IMR-90 (cell line): ENCODE data around the gene HERC6. TPM values are rescaled to one million over a fixed set of nuclear protein-coding genes. Genes with fewer than 3 reads are reported as not detected.

Source experiments
- ATAC-seq: fragments of 200-7000 bp; cut with Tn5 transposase; 2 replicates; pipeline ENCODE4 v1.9.1; 2020; ENCODE audit warnings: low read depth, mild to moderate bottlenecking, moderate library complexity
- BruUV-seq: library from RNA; stranded (reverse); fragments of 400-500 nt; replicated peaks from 2 replicates; lab custom pipeline; 2021; lab: Mats Ljungman, UMichigan
- CTCF ChIA-PET: fragments of 300-600 bp; formaldehyde crosslinking; extraction: SDS; loops from one replicate; lab custom pipeline; 2021; ENCODE audit warnings: antibody characterized with exemption; lab: Yijun Ruan, JAX
- POLR2A ChIA-PET: fragments of 300-600 bp; sonication (Branson Sonifier 250); formaldehyde crosslinking; loops from one replicate; lab custom pipeline; 2022; ENCODE audit warnings: antibody characterized with exemption; ENCODE audit not compliant: unreplicated experiment; lab: Charles Lee
- DNase-seq: peaks from one replicate; pipeline ENCODE4 v3.0.0; 2013
- H2AFZ ChIP-seq: replicated peaks from 2 replicates; pipeline ENCODE3; 2013; ENCODE audit warnings: low read length, mild to moderate bottlenecking; ENCODE audit not compliant: poor library complexity
- H2AK5ac ChIP-seq: 2 replicates; pipeline ENCODE4 v1.6.1; 2013; ENCODE audit warnings: low read depth, low read length, inconsistent platforms
- H2AK9ac ChIP-seq: replicated peaks from 2 replicates; pipeline ENCODE3; 2013; ENCODE audit warnings: mild to moderate bottlenecking, low read depth, low read length, moderate library complexity; ENCODE audit not compliant: poor library complexity
- H2BK120ac ChIP-seq: 2 replicates; pipeline ENCODE4 v1.6.1; 2013; ENCODE audit warnings: low read depth, low read length, inconsistent platforms
- H2BK15ac ChIP-seq: 3 replicates; pipeline ENCODE4 v1.6.1; 2013; ENCODE audit warnings: low read depth, low read length, inconsistent platforms
- H2BK20ac ChIP-seq: 2 replicates; pipeline ENCODE4 v1.6.1; 2013; ENCODE audit warnings: low read depth, mild to moderate bottlenecking, inconsistent platforms, low read length, moderate library complexity
- H2BK5ac ChIP-seq: 2 replicates; pipeline ENCODE4 v1.6.1; 2013; ENCODE audit warnings: mild to moderate bottlenecking, low read depth, low read length, inconsistent platforms; ENCODE audit not compliant: poor library complexity, severe bottlenecking
- H3K14ac ChIP-seq: replicated peaks from 2 replicates; pipeline ENCODE4 v1.6.1; 2013; ENCODE audit warnings: low read depth, low read length, inconsistent platforms
- H3K18ac ChIP-seq: 2 replicates; pipeline ENCODE4 v1.6.1; 2013; ENCODE audit warnings: low read depth, low read length, control low read depth
- H3K23ac ChIP-seq: 2 replicates; pipeline ENCODE4 v1.6.1; 2013; ENCODE audit warnings: low read depth, low read length, inconsistent platforms
- H3K27ac ChIP-seq: 2 replicates; pipeline ENCODE4 v1.5.1; 2013; ENCODE audit warnings: mild to moderate bottlenecking, control low read depth, low read length; ENCODE audit not compliant: insufficient read depth
- H3K27me3 ChIP-seq: 2 replicates; pipeline ENCODE4 v1.6.1; 2013; ENCODE audit warnings: low read length; ENCODE audit not compliant: control insufficient read depth, insufficient read depth
- H3K36me3 ChIP-seq: 2 replicates; pipeline ENCODE4 v1.6.1; 2013; ENCODE audit warnings: low read length, mixed read lengths; ENCODE audit not compliant: control insufficient read depth, insufficient read depth
- H3K4ac ChIP-seq: 2 replicates; pipeline ENCODE4 v1.6.1; 2013; ENCODE audit warnings: low read depth, low read length, inconsistent platforms
- H3K4me1 ChIP-seq: 2 replicates; pipeline ENCODE4 v1.6.1; 2013; ENCODE audit warnings: low read length, mixed read lengths; ENCODE audit not compliant: control insufficient read depth, insufficient read depth
- H3K4me2 ChIP-seq: 2 replicates; pipeline ENCODE4 v1.6.1; 2013; ENCODE audit warnings: low read depth, mild to moderate bottlenecking, control low read depth, low read length, moderate library complexity
- H3K4me3 ChIP-seq: 2 replicates; pipeline ENCODE4 v1.5.1; 2013; ENCODE audit warnings: low read depth, mild to moderate bottlenecking, control low read depth, low read length, moderate library complexity; ENCODE audit not compliant: insufficient read depth
- H3K56ac ChIP-seq: 2 replicates; pipeline ENCODE4 v1.6.1; 2013; ENCODE audit warnings: low read length, inconsistent platforms; ENCODE audit not compliant: insufficient read depth; ENCODE audit errors: extremely low read depth
- H3K79me1 ChIP-seq, 2 experiments: 2 replicates each; pipeline ENCODE4 v1.6.1; 2013; ENCODE audit warnings: low read length in 2 of 2, inconsistent platforms in 1 of 2, low read depth in 1 of 2
- H3K9ac ChIP-seq: 2 replicates; pipeline ENCODE4 v1.6.1; 2013; ENCODE audit warnings: low read depth, low read length, control low read depth
- H3K9me1 ChIP-seq: 2 replicates; pipeline ENCODE4 v1.6.1; 2013; ENCODE audit warnings: low read length, inconsistent platforms; ENCODE audit not compliant: insufficient read depth
- H3K9me3 ChIP-seq: 2 replicates; pipeline ENCODE4 v1.6.1; 2013; ENCODE audit warnings: low read length; ENCODE audit not compliant: control insufficient read depth, insufficient read depth
- H4K20me1 ChIP-seq: 2 replicates; pipeline ENCODE4 v1.6.1; 2013; ENCODE audit warnings: low read length, inconsistent platforms; ENCODE audit not compliant: insufficient read depth
- H4K5ac ChIP-seq: 2 replicates; pipeline ENCODE4 v1.6.1; 2013; ENCODE audit warnings: mild to moderate bottlenecking, low read depth, low read length, control low read depth
- H4K8ac ChIP-seq, 2 experiments: 2 replicates each; pipeline ENCODE4 v1.6.1; 2013; ENCODE audit warnings: low read depth in 2 of 2, low read length in 2 of 2, control low read depth in 1 of 2, inconsistent platforms in 1 of 2
- H4K91ac ChIP-seq: 2 replicates; pipeline ENCODE4 v1.6.1; 2013; ENCODE audit warnings: low read depth, low read length, inconsistent platforms; ENCODE audit not compliant: insufficient read depth
- BHLHE40 ChIP-seq: fragments of 150-350 bp; IDR thresholded peaks from 2 replicates; pipeline ENCODE4 v1.6.1; 2016; ENCODE audit warnings: mild to moderate bottlenecking, low read depth, low read length
- CEBPB ChIP-seq: IDR thresholded peaks from 2 replicates; pipeline ENCODE4 v1.6.1; 2012; ENCODE audit warnings: low read depth, low read length, improper control_type of control experiment
- ELK1 ChIP-seq: fragments of 150-350 bp; IDR thresholded peaks from 2 replicates; pipeline ENCODE4 v1.6.1; 2016; ENCODE audit warnings: low read depth, mild to moderate bottlenecking, low read length, moderate library complexity, borderline replicate concordance
- FOS ChIP-seq: fragments of 150-350 bp; IDR thresholded peaks from 2 replicates; pipeline ENCODE4 v1.6.1; 2016; ENCODE audit warnings: low read depth, low read length
- MAFK ChIP-seq: IDR thresholded peaks from 2 replicates; pipeline ENCODE4 v1.6.1; 2012; ENCODE audit warnings: low read depth, low read length, improper control_type of control experiment
- MXI1 ChIP-seq: IDR thresholded peaks from 2 replicates; pipeline ENCODE4 v1.6.1; 2012; ENCODE audit warnings: low read depth, mild to moderate bottlenecking, low read length, moderate library complexity, borderline replicate concordance
- POLR2A ChIP-seq: IDR thresholded peaks from 2 replicates; pipeline ENCODE4 v1.6.1; 2012; ENCODE audit warnings: mild to moderate bottlenecking, low read depth, low read length
- RAD21 ChIP-seq: IDR thresholded peaks from 2 replicates; pipeline ENCODE4 v1.6.1; 2012; ENCODE audit warnings: low read length, improper control_type of control experiment
- RCOR1 ChIP-seq: IDR thresholded peaks from 2 replicates; pipeline ENCODE4 v1.6.1; 2012; ENCODE audit warnings: mild to moderate bottlenecking, low read length, improper control_type of control experiment; ENCODE audit not compliant: insufficient replicate concordance
- SMC3 ChIP-seq: fragments of 150-350 bp; IDR thresholded peaks from 2 replicates; pipeline ENCODE4 v1.6.1; 2016; ENCODE audit warnings: low read depth, mild to moderate bottlenecking, antibody characterized with exemption, low read length, moderate library complexity
- WGBS, 2 experiments: methylation state at CpG; one replicate each; pipeline versions ENCODE4 v1.1.5 to v1.1.7; 2013; ENCODE audit warnings: missing lambda C conversion rate in 2 of 2; ENCODE audit not compliant: insufficient read length in 1 of 2; ENCODE audit errors: extremely low coverage in 2 of 2; 5-methylcytosine and 5-hydroxymethylcytosine counted together
- dilution Hi-C: fragments of 300-500 bp; cut with HindIII; formaldehyde crosslinking; loops from one replicate; pipeline ENCODE4 v1.14.3; 2018; ENCODE audit warnings: low sequenced_read_pairs; ENCODE audit not compliant: unreplicated experiment
- in situ Hi-C: fragments of 300-500 bp; cut with MboI; formaldehyde crosslinking; loops from 3 replicates; pipeline ENCODE4 v1.14.3; 2019; ENCODE audit warnings: low sequenced_read_pairs, inconsistent platforms, mixed read lengths
- intact Hi-C: fragments of 100-400 bp; cut with micrococcal nuclease; formaldehyde crosslinking; loops from 2 replicates; pipeline ENCODE4 v1.10.0; 2022
- polyA plus RNA-seq, 3 experiments: library from polyadenylated mRNA; depleted of rRNA; stranded (reverse); fragments of >200 nt; gene quantifications; 2 replicates each; pipeline ENCODE4 v1.2.3, GENCODE V29; 2012; ENCODE audit warnings: low replicate concordance in 1 of 3
- total RNA-seq: library from RNA; depleted of rRNA; stranded (reverse); fragments of >200 nt; gene quantifications from 2 replicates; pipeline ENCODE4 v1.2.3, GENCODE V29; 2012
- TF ChIP-seq, protein P1 (sequence below): fragments of 150-350 bp; IDR thresholded peaks from 2 replicates; pipeline ENCODE4 v1.6.1; 2017; ENCODE audit warnings: mild to moderate bottlenecking, antibody characterized with exemption, low read length, low read depth

The HERC6 gene
- total and polyA plus RNA-seq, 2 of the 4 experiments (the other 2 are of a cell fraction) = 0.53 to 1.6 TPM

DNA sequence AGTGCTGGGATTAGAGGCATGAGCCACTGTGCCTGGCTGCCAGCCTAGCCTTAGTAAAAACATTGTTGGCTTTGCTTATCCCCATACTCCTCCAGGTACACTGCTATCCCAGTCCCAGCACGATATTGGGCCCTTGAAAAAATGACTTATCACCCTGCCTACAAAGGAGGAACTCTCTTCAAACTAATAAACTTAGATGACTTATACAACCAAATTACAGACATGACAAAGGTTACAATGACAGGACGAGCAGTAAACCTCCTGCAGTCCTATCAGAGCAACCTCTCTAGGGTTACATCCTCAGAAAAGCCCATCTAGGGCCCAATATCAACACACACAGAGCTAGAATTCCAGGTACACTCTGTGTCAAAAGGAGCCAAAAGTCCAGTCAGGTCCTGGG is 72.6 kb downstream of the HERC6 start:
- no peak overlapping the region for H4K5ac ChIP-seq
- H3K56ac ChIP-seq = no peak overlapping the region
- no peaks in the 10 kb centered on the region for H4K20me1 ChIP-seq
- no peak overlapping the region for H3K18ac ChIP-seq
- ChIA-PET POLR2A (no interaction called here), CTCF (interaction anchor here (1.2 kb wide), 1 partner anchor 82 kb away, joined by 3 read pairs; no protein-coding TSS in a partner anchor)
- H3K9me1 ChIP-seq = no peaks in the 10 kb centered on the region
- H4K8ac ChIP-seq = no peak overlapping the region
- no peaks in the 10 kb centered on the region for H3K79me1 ChIP-seq
- no peak overlapping the region for H2AK9ac ChIP-seq
- H3K23ac ChIP-seq = no peak overlapping the region
- ATAC-seq (no peak), DNase-seq (no peak)
- dilution Hi-C loops = no loop called here
- no peaks in the 10 kb centered on the region for H3K36me3 ChIP-seq
- H3K27ac ChIP-seq = no peak overlapping the region
- H4K91ac ChIP-seq = no peak overlapping the region
- intact Hi-C loops = no loop called here
- H3K9ac ChIP-seq = no peak overlapping the region
- no peaks in the 10 kb centered on the region for H3K4me1 ChIP-seq
- no peak overlapping the region for H2BK120ac ChIP-seq
- no peak overlapping the region for H3K4me2 ChIP-seq
- no peak overlapping the region for H2BK5ac ChIP-seq
- no peak for TF ChIP-seq RAD21
- TF ChIP-seq MAFK = no peak
- TF ChIP-seq, protein P1, sequence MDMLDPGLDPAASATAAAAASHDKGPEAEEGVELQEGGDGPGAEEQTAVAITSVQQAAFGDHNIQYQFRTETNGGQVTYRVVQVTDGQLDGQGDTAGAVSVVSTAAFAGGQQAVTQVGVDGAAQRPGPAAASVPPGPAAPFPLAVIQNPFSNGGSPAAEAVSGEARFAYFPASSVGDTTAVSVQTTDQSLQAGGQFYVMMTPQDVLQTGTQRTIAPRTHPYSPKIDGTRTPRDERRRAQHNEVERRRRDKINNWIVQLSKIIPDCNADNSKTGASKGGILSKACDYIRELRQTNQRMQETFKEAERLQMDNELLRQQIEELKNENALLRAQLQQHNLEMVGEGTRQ = no peak
- no peak for TF ChIP-seq FOS
- TF ChIP-seq MXI1 = no peak
- TF ChIP-seq ELK1 = no peak
- no peak for TF ChIP-seq CEBPB
- TF ChIP-seq BHLHE40 = no peak
- no peak for TF ChIP-seq SMC3
- TF ChIP-seq RCOR1 = no peak
- no peak for TF ChIP-seq POLR2A
- H2AK5ac ChIP-seq = no peak overlapping the region
- H3K27me3 ChIP-seq = peaks cover 4% of the 10 kb centered on the region
- in situ Hi-C loops = no loop called here
- H2BK20ac ChIP-seq = no peak overlapping the region
- H3K4ac ChIP-seq = no peak overlapping the region
- no peaks in the 10 kb centered on the region for H3K9me3 ChIP-seq
- H3K14ac ChIP-seq = no peak overlapping the region
- H2AFZ ChIP-seq = no peak overlapping the region
- no peak overlapping the region for H3K4me3 ChIP-seq
- no TSS peak for BruUV-seq
- H2BK15ac ChIP-seq = no peak overlapping the region
- 41% methylated on average over 2 of the region's 2 CpGs; no CpG with 5 or more reads in 1 of the 2 experiments for WGBS, 2 experiments
